ENCODE results near the gene C4orf50. TPM values are rescaled to one million over a fixed set of nuclear protein-coding genes. Genes with fewer than 3 reads are reported as not detected.

Gene C4orf50
- total RNA-seq, 1 donor from 2014 or later: 0.05 TPM

DNA sequence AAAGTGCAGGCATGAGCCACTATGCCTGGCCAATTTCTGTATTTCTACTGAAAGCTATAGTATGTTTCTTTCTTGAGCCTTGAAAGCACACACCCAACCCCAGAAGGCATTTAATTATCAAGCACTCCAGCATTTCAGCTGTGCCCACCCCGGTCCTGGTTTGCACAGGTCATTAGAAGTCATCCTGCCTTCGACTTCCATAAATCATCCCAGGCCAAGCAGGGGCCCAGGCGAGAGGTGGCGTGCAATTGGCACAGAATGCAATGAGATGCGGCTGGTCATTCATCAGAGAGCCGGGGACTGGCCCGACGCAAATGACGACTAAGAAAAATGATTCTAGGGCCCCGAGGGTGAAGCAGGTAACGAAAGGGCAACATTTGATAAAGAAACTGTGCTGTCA, 100.6 kb downstream of the C4orf50 start:
- no peak overlapping the region for H3K27ac Mint-ChIP-seq (ENCODE audit: unreplicated experiment)
- H3K4me3 Mint-ChIP-seq (ENCODE audit: unreplicated experiment): no peak overlapping the region
- peaks cover 14% of the 10 kb centered on the region for H3K27me3 Mint-ChIP-seq (ENCODE audit: unreplicated experiment)
- DNase-seq (ENCODE audit: low spot score): no peak
- TF ChIP-seq, protein P1, sequence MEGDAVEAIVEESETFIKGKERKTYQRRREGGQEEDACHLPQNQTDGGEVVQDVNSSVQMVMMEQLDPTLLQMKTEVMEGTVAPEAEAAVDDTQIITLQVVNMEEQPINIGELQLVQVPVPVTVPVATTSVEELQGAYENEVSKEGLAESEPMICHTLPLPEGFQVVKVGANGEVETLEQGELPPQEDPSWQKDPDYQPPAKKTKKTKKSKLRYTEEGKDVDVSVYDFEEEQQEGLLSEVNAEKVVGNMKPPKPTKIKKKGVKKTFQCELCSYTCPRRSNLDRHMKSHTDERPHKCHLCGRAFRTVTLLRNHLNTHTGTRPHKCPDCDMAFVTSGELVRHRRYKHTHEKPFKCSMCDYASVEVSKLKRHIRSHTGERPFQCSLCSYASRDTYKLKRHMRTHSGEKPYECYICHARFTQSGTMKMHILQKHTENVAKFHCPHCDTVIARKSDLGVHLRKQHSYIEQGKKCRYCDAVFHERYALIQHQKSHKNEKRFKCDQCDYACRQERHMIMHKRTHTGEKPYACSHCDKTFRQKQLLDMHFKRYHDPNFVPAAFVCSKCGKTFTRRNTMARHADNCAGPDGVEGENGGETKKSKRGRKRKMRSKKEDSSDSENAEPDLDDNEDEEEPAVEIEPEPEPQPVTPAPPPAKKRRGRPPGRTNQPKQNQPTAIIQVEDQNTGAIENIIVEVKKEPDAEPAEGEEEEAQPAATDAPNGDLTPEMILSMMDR (IDR thresholded peaks at IDR 0.05; ENCODE audit: unreplicated experiment): no peak
- no peaks in the 10 kb centered on the region for H3K36me3 Mint-ChIP-seq (ENCODE audit: low read depth, unreplicated experiment)
- no peaks in the 10 kb centered on the region for H3K4me1 Mint-ChIP-seq (ENCODE audit: unreplicated experiment)
- no peaks in the 10 kb centered on the region for H3K9me3 Mint-ChIP-seq (ENCODE audit: unreplicated experiment)

DNA sequence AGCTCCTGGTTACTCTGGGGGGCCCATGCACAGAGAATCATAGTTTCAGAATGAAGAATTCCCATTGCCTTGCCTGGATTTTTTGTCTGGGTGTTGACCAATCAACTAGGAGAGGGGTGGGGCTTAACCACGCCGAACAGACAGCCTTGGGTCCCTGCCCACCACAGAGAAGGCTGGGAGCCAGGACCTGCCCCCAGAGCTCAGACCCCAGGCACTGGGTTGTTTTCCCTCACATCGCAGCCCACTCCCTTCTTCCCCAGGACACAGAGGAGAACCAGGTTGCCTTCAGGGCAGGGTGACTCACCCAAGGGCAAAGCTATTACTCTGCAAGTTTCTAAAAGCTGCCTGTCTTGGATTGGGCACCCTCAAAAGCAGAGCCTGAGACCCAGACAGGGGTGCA, 102.0 kb downstream of the C4orf50 start:
- H3K4me3 Mint-ChIP-seq (ENCODE audit: unreplicated experiment): no peak overlapping the region
- H3K27ac Mint-ChIP-seq (ENCODE audit: unreplicated experiment): no peak overlapping the region
- H3K36me3 Mint-ChIP-seq (ENCODE audit: low read depth, unreplicated experiment): peaks cover 3% of the 10 kb centered on the region
- H3K9me3 Mint-ChIP-seq (ENCODE audit: unreplicated experiment): no peaks in the 10 kb centered on the region
- peaks cover 12% of the 10 kb centered on the region for H3K27me3 Mint-ChIP-seq (ENCODE audit: unreplicated experiment)
- H3K4me1 Mint-ChIP-seq (ENCODE audit: unreplicated experiment): no peaks in the 10 kb centered on the region
- DNase-seq (ENCODE audit: low spot score): no peak
- TF ChIP-seq, protein P1 (IDR thresholded peaks at IDR 0.05; ENCODE audit: unreplicated experiment): no peak

DNA sequence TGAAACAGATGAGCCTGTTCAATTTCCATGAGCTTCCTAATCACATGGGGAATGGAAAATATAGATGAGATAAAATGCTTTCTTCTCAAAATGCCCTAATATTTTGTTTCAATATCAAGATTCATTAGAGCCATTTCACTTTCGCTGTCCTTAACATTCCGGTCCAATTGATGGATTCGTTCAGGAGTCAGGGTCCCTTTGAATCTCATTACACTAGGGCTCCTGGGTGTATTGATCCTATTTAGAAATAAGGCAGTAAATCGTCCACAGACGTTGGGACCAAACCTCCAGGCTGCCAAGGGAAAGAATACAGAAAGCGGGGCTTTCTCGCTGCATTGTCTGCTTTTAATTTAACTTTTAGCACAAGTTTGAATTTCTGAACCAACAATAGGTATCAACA, 104.8 kb downstream of the C4orf50 start:
- Mint-ChIP-seq H3K27me3 (ENCODE audit: unreplicated experiment) (peaks cover 10% of the 10 kb centered on the region), H3K27ac (ENCODE audit: unreplicated experiment) (no peak overlapping the region), H3K9me3 (ENCODE audit: unreplicated experiment) (no peaks in the 10 kb centered on the region), H3K4me3 (ENCODE audit: unreplicated experiment) (no peak overlapping the region), H3K36me3 (ENCODE audit: low read depth, unreplicated experiment) (peaks cover 3% of the 10 kb centered on the region), H3K4me1 (ENCODE audit: unreplicated experiment) (peaks cover 15% of the 10 kb centered on the region)
- DNase-seq (ENCODE audit: low spot score): no peak
- TF ChIP-seq, protein P1 (IDR thresholded peaks at IDR 0.05; ENCODE audit: unreplicated experiment): no peak

DNA sequence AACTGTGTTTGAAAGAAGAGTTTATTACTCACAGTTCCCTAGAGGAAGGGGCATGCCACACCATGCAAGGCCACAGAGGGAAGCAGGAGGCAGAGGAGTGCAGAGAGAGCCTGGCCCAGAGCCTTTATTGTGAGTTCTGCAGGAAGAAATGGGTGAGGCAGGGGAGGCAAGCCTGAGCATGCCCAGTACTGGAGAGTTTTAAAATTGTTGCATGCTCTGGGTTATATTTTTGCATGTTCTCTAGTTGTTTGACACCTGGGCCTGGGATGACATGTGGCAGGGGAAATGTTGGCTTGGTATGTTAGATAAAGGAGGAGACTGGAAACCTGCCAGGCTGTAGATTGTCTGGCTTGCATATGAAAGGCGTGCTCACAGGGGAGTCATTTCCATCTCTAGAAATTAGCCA, 105.6 kb downstream of the C4orf50 start:
- DNase-seq (ENCODE audit: low spot score): no peak
- Mint-ChIP-seq H3K9me3 (ENCODE audit: unreplicated experiment) (no peaks in the 10 kb centered on the region), H3K4me1 (ENCODE audit: unreplicated experiment) (peaks cover 21% of the 10 kb centered on the region), H3K4me3 (ENCODE audit: unreplicated experiment) (no peak overlapping the region), H3K27me3 (ENCODE audit: unreplicated experiment) (peaks cover 4% of the 10 kb centered on the region), H3K36me3 (ENCODE audit: low read depth, unreplicated experiment) (peaks cover 3% of the 10 kb centered on the region), H3K27ac (ENCODE audit: unreplicated experiment) (no peak overlapping the region)
- TF ChIP-seq, protein P1 (IDR thresholded peaks at IDR 0.05; ENCODE audit: unreplicated experiment): no peak

DNA sequence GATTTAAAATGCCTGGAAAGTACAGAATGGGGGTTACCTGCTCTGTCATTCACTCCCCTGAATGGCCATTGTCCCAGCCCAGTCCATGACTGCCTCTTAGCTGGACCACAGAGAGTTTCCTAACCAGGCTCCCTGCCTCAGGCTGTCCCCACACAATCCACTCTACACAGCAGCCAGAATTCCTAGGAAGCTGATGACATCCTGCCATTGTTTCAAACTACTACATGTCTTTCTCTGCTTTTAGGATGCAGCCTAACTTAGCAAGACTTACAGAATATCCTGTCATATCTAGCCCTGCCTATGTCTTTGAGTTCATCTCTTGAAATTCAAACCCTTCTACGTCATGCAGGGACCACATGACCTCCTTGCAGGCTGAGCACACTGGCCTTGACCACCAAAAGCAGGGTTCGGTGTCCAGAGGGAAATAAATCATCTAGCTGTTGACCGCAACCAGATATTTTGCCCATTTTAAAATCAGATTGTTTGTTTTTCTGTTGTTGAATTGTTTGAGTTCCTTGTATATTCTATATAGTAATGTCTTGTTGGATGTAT, 109.3 kb downstream of the C4orf50 start:
- peaks cover 9% of the 10 kb centered on the region for H3K27me3 Mint-ChIP-seq (ENCODE audit: unreplicated experiment)
- TF ChIP-seq, protein P1 (IDR thresholded peaks at IDR 0.05; ENCODE audit: unreplicated experiment): no peak
- DNase-seq (ENCODE audit: low spot score): peak; percentile 40
- peaks cover 3% of the 10 kb centered on the region for H3K36me3 Mint-ChIP-seq (ENCODE audit: low read depth, unreplicated experiment)
- no peak overlapping the region for H3K4me3 Mint-ChIP-seq (ENCODE audit: unreplicated experiment)
- H3K9me3 Mint-ChIP-seq (ENCODE audit: unreplicated experiment): no peaks in the 10 kb centered on the region
- peaks cover 33% of the 10 kb centered on the region for H3K4me1 Mint-ChIP-seq (ENCODE audit: unreplicated experiment)
- peak overlapping the region; percentile 91 for H3K27ac Mint-ChIP-seq (ENCODE audit: unreplicated experiment)
